Tibial nerve (tissue), 4 donors: Measurements from ENCODE around the gene PTPRG. TPM values are rescaled to one million over a fixed set of nuclear protein-coding genes. Genes with fewer than 3 reads are reported as not detected.

ENCODE experiments used
- DNase-seq, 2 donors: peaks; one replicate each; pipeline ENCODE4 v3.0.0-alpha.2; 2019; ENCODE audit warnings: low spot score in 2 of 2
- H3K27ac ChIP-seq, 4 donors: fragments of 200-600 bp; sonication (generic) in 3 of 4; one replicate each; pipeline ENCODE4 v1.5.1; 2017 to 2019; ENCODE audit warnings: mild to moderate bottlenecking in 1 of 4
- H3K27me3 ChIP-seq, 2 donors: fragments of 200-600 bp; sonication (generic) in 1 of 2; one replicate each; pipeline versions ENCODE4 v1.5.1 to v1.6.0; 2017 to 2019
- H3K36me3 ChIP-seq, 3 donors: fragments of 200-600 bp; sonication (generic); one replicate each; pipeline ENCODE4 v1.5.1; 2018 to 2019
- H3K4me1 ChIP-seq, 4 donors: fragments of 200-600 bp; sonication (generic) in 3 of 4; one replicate each; pipeline ENCODE4 v1.5.1; 2017 to 2019
- H3K4me3 ChIP-seq, 4 donors: fragments of 200-600 bp; sonication (generic) in 3 of 4; one replicate each; pipeline ENCODE4 v1.5.1; 2017 to 2019; ENCODE audit warnings: mild to moderate bottlenecking in 1 of 4, moderate library complexity in 1 of 4
- H3K9me3 ChIP-seq, 4 donors: fragments of 200-600 bp; sonication (generic) in 3 of 4; one replicate each; pipeline ENCODE4 v1.5.1; 2017 to 2019
- CTCF ChIP-seq, 5 experiments: fragments of 200-600 bp in 3 of 5; fragments of 450-650 bp in 2 of 5; sonication (generic) in 3 of 5; IDR thresholded peaks; one replicate each; pipeline ENCODE4 v1.5.1; 2016 to 2019; ENCODE audit warnings: antibody characterized with exemption in 5 of 5, mild to moderate bottlenecking in 3 of 5, moderate library complexity in 2 of 5
- EP300 ChIP-seq, 2 donors: sonication (generic); formaldehyde crosslinking; IDR thresholded peaks; one replicate each; pipeline ENCODE4 v1.6.1; 2017; ENCODE audit warnings: antibody characterized with exemption in 2 of 2, mild to moderate bottlenecking in 1 of 2
- POLR2A ChIP-seq, 2 donors: fragments of 450-650 bp; IDR thresholded peaks; one replicate each; pipeline ENCODE4 v1.6.1; 2017; ENCODE audit warnings: antibody characterized with exemption in 2 of 2, mild to moderate bottlenecking in 2 of 2, moderate library complexity in 2 of 2
- WGBS, 2 donors: methylation state at CpG; one replicate each; pipeline ENCODE4 v1.1.5; 2018; 5-methylcytosine and 5-hydroxymethylcytosine counted together
- total RNA-seq, 4 donors: library from RNA; depleted of rRNA; stranded (reverse); fragments of >200 nt; gene quantifications; one replicate each; pipeline ENCODE4 v1.1.0, GENCODE V29; 2016

PTPRG gene
- total RNA-seq, 4 donors from 2014 or later, result 112 to 174 (median 121) TPM

DNA sequence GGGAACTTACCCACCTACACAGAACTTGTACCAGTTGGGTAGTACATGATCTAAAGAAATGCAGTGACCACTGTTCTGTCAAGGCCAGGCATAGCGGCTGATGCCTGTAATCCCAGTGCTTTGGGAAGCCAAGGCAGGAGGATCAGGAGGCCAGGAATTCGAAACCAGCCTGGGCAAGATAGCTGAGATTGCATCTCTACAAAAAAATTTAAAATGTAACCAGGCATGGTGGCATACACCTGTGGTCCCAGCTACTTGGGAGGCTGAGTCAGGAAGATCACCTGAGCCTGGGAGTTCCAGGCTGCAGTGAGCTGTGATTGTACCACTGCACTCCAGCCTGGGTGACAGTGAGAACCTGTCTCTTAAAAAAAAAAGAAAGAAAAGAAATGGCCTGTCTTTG lies 491.0 kb downstream of the PTPRG start:
- no peak for DNase-seq
- 90 to 94% methylated on average over 2 of the region's 2 CpGs for WGBS, 2 donors
- Histone ChIP-seq H3K27ac (no peak overlapping the region), H3K4me1 (no peaks in the 10 kb centered on the region), H3K9me3 (no peaks in the 10 kb centered on the region), H3K27me3 (no peaks in the 10 kb centered on the region), H3K4me3 (no peak overlapping the region), H3K36me3 (no peaks in the 10 kb centered on the region)
- TF ChIP-seq EP300 (IDR thresholded peaks at IDR 0.05), result no peak
- TF ChIP-seq POLR2A (IDR thresholded peaks at IDR 0.05), result no peak
- TF ChIP-seq CTCF (IDR thresholded peaks at IDR 0.05), result no peak

- no peaks in the 10 kb centered on the region for H3K4me1 ChIP-seq
- no peaks in the 10 kb centered on the region for H3K36me3 ChIP-seq
- no peaks in the 10 kb centered on the region for H3K27me3 ChIP-seq
- no peaks in the 10 kb centered on the region for H3K9me3 ChIP-seq
- 79 to 80% methylated on average over 5 of the region's 5 CpGs for WGBS, 2 donors
- no peak overlapping the region for H3K4me3 ChIP-seq
- TF ChIP-seq POLR2A (IDR thresholded peaks at IDR 0.05), result no peak
- no peak for TF ChIP-seq CTCF (IDR thresholded peaks at IDR 0.05)
- no peak for TF ChIP-seq EP300 (IDR thresholded peaks at IDR 0.05)
- no peak for DNase-seq
- no peak overlapping the region for H3K27ac ChIP-seq
These were observed 495.3 kb downstream of the PTPRG start for GRCh38 chr3:62056658-62057057.

GRCh38 chr3:62057339-62058047 lies 496.1 kb downstream of the PTPRG start:
- H3K36me3 ChIP-seq, result no peaks in the 10 kb centered on the region
- TF ChIP-seq CTCF (IDR thresholded peaks at IDR 0.05) (no peak), POLR2A (IDR thresholded peaks at IDR 0.05) (no peak), EP300 (IDR thresholded peaks at IDR 0.05) (no peak)
- DNase-seq, result no peak
- no peak overlapping the region for H3K4me3 ChIP-seq
- no peaks in the 10 kb centered on the region for H3K4me1 ChIP-seq
- no peaks in the 10 kb centered on the region for H3K27me3 ChIP-seq
- H3K9me3 ChIP-seq, result no peaks in the 10 kb centered on the region
- no peak overlapping the region for H3K27ac ChIP-seq
- 80 to 83% methylated on average over 4 of the region's 4 CpGs for WGBS, 2 donors

DNA sequence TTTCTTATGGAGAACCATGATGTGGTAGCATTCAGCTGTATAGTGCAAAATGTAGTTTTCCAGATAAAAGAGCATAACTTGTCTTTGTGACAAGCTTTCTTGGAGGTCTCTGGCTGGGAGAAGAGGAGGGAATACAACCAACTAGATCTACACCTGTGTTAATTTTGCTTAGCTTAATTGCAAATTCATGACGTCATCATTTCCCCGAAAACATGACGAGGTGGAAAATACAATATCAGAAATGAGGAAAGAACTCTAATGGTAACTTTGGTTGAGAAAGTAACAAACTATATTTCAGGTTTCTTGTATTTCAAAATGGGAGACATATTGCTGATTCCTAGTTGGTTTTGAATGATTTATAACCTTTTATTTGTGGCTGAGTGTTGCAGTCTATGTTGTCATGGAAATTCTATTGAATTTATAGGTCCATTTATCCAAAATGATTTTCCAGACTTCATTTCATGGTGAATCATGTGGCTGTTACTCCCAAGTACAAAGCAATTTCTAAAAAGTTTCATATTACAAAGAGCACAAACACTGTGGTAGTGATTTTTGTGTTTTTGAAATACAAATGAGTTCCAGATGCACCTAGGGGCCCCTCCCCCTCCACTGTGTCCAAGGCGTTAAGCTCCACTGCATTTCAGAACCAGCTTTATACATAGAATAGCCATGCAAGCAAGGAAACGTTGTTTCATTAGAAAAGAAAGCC lies 504.8 kb downstream of the PTPRG start:
- Histone ChIP-seq H3K9me3 (no peaks in the 10 kb centered on the region), H3K36me3 (no peaks in the 10 kb centered on the region), H3K27me3 (no peaks in the 10 kb centered on the region), H3K4me3 (no peak overlapping the region), H3K4me1 (peaks cover 0 to 7% (median 0%) of the 10 kb centered on the region in 4 donors), H3K27ac (no peak overlapping the region)
- no peak for TF ChIP-seq EP300 (IDR thresholded peaks at IDR 0.05)
- TF ChIP-seq POLR2A (IDR thresholded peaks at IDR 0.05), result no peak
- TF ChIP-seq CTCF (IDR thresholded peaks at IDR 0.05), result no peak
- DNase-seq, result no peak
- 68 to 76% methylated on average over 5 of the region's 5 CpGs for WGBS, 2 donors

DNA sequence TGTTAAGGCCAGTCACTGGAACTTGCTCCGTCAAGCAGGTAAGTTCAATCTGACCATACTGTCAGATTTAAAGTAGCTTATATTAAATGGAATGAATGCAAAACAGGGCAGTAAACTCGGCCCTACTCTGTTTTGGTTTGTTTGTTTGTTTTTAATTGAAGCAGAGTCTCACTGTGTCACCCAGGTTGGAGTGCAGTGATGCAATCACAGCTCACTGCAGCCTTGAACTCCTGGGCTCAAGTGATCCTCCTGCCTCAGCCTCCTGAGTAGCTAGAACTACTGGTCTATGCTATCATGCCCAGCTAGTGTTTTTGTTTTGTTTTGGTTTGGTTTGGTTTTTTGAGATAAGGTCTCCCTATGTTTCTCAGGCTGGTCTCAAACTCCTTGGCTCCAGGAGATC lies 507.0 kb downstream of the PTPRG start:
- DNase-seq, result no peak
- Histone ChIP-seq H3K27ac (no peak overlapping the region), H3K4me1 (peaks cover 0 to 7% (median 0%) of the 10 kb centered on the region in 4 donors), H3K27me3 (no peaks in the 10 kb centered on the region), H3K9me3 (no peaks in the 10 kb centered on the region), H3K36me3 (no peaks in the 10 kb centered on the region), H3K4me3 (no peak overlapping the region)
- TF ChIP-seq CTCF (IDR thresholded peaks at IDR 0.05), result no peak
- TF ChIP-seq EP300 (IDR thresholded peaks at IDR 0.05), result no peak
- no peak for TF ChIP-seq POLR2A (IDR thresholded peaks at IDR 0.05)
- WGBS, 2 donors, result 76 to 80% methylated on average over 2 of the region's 2 CpGs
